Fibroblast of lung (primary cell): ENCODE measurements around the gene RUSC2. TPM values are rescaled to one million over a fixed set of nuclear protein-coding genes. Genes with fewer than 3 reads are reported as not detected.
"Not testable (repeated sequence)": the region's sequence is repeated elsewhere in the genome, so short reads cannot be mapped to it uniquely, and the experiment has no call there.

Source experiments
- DNase-seq, 2 donors: peaks; one replicate each; pipeline versions ENCODE4 v3.0.0 to v3.0.0-alpha.2; 2010; ENCODE audit warnings: low read depth in 2 of 2
- H2AFZ ChIP-seq: 2 replicates; pipeline ENCODE4 v1.5.1; 2012; ENCODE audit warnings: low read length, control low read depth, inconsistent platforms
- H3K27ac ChIP-seq: 2 replicates; pipeline ENCODE4 v1.5.1; 2011; ENCODE audit warnings: low read length, control low read depth; ENCODE audit not compliant: insufficient read depth
- H3K27me3 ChIP-seq: 2 replicates; pipeline ENCODE4 v1.5.1; 2011; ENCODE audit warnings: mild to moderate bottlenecking, low read length; ENCODE audit not compliant: control insufficient read depth, insufficient read depth
- H3K36me3 ChIP-seq: 2 replicates; pipeline ENCODE4 v1.5.1; 2011; ENCODE audit warnings: low read length; ENCODE audit not compliant: control insufficient read depth, insufficient read depth
- H3K4me1 ChIP-seq: 2 replicates; pipeline ENCODE4 v1.5.1; 2011; ENCODE audit warnings: low read length; ENCODE audit not compliant: control insufficient read depth, insufficient read depth; ENCODE audit errors: extremely low read depth
- H3K4me2 ChIP-seq: 2 replicates; pipeline ENCODE4 v1.5.1; 2011; ENCODE audit warnings: low read length, control low read depth; ENCODE audit not compliant: insufficient read depth; ENCODE audit errors: extremely low read depth
- H3K4me3 ChIP-seq, 4 experiments: fragments of 200-600 bp in 1 of 4; sonication (generic) in 1 of 4; replicated peaks in 1 of 4; 2 replicates each; pipeline ENCODE4 v1.5.1; 2011 to 2016; ENCODE audit warnings: low read length in 4 of 4, low read depth in 3 of 4, mild to moderate bottlenecking in 3 of 4, control low read depth in 2 of 4, inconsistent platforms in 1 of 4, mixed read lengths in 1 of 4; ENCODE audit not compliant: insufficient read depth in 1 of 4; ENCODE audit errors: control extremely low read depth in 1 of 4
- H3K79me2 ChIP-seq: 2 replicates; pipeline ENCODE4 v1.5.1; 2012; ENCODE audit warnings: mild to moderate bottlenecking, low read length, inconsistent platforms; ENCODE audit not compliant: control insufficient read depth, insufficient read depth
- H3K9ac ChIP-seq: 2 replicates; pipeline ENCODE4 v1.5.1; 2011; ENCODE audit warnings: mild to moderate bottlenecking, low read length, control low read depth; ENCODE audit not compliant: insufficient read depth
- H3K9me3 ChIP-seq: 2 replicates; pipeline ENCODE4 v1.5.1; 2012; ENCODE audit warnings: low read depth, low read length; ENCODE audit not compliant: control insufficient read depth, insufficient read depth
- H4K20me1 ChIP-seq: 2 replicates; pipeline ENCODE4 v1.5.1; 2011; ENCODE audit warnings: low read length; ENCODE audit not compliant: control insufficient read depth, insufficient read depth; ENCODE audit errors: extremely low read depth
- EZH2 ChIP-seq: IDR thresholded peaks from 2 replicates; pipeline ENCODE4 v1.5.1; 2012; ENCODE audit warnings: low read length, control low read depth, mild to moderate bottlenecking; ENCODE audit errors: missing control alignments
- polyA plus RNA-seq, 2 donors: library from polyadenylated mRNA; depleted of rRNA in 1 of 2; stranded (reverse) in 1 of 2; unstranded in 1 of 2; fragments of >200 nt; gene quantifications; 2 replicates each; pipeline ENCODE4 v1.2.1, GENCODE V29; 2011 to 2012; ENCODE audit warnings: missing spikeins in 1 of 2
- total RNA-seq: library from RNA; depleted of rRNA; stranded (reverse); fragments of >200 nt; gene quantifications from 2 replicates; pipeline ENCODE4 v1.2.1, GENCODE V29; 2014
- TF ChIP-seq, protein P1 (sequence below), 2 donors: IDR thresholded peaks in 1 of 2; conservative IDR thresholded peaks in 1 of 2; 1 replicate in 1 of 2; 2 replicates in 1 of 2; pipeline ENCODE4 v1.5.1; 2011 to 2012; ENCODE audit warnings: low read length in 2 of 2, control low read depth in 1 of 2, inconsistent platforms in 1 of 2, low read depth in 1 of 2, mild to moderate bottlenecking in 1 of 2

The RUSC2 gene
- total and polyA plus RNA-seq, 2 donors (not counting 1 experiment from before 2014, with no cell fraction given), result 14.8 to 15.5 TPM

DNA sequence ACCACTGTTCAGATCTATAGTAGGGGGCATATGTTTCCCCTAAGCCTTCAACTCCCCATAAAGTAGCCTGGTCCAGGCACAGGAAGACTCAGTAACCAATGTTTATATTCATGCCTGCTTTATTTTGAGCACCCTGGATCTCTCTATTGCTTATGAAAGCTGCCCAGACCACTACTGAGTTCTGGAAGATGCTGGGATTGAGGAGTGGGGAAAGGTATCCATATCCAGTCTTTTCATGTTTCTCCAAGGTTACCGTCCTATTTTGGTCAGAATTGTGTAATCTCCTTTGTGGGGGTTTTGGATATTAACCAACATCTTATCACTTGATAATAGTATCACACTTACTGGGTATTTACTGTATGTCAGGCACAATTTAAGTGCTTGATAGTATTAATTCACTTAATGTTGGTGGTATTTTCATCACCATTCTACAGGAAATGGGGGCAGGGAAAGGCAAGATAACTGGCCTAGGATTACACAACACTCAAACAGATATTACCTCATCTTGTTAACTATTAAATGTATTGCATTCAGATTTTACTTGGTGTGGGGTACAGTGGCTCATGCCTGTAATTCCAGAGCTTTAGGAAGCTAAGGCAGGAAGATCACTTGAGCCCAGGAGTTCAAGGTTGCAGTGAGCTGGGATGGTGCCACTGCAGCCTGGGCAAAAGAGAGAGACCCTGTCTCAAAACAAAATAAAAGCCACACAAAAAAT, 36.3 kb downstream of the RUSC2 start:
- H3K27me3 ChIP-seq, result no peaks in the 10 kb centered on the region
- H3K4me2 ChIP-seq, result no peak overlapping the region
- H3K4me1 ChIP-seq, result peaks cover 13% of the 10 kb centered on the region
- H2AFZ ChIP-seq, result no peak overlapping the region
- peaks cover 54% of the 10 kb centered on the region for H3K79me2 ChIP-seq
- TF ChIP-seq EZH2, result no peak
- TF ChIP-seq, protein P1, sequence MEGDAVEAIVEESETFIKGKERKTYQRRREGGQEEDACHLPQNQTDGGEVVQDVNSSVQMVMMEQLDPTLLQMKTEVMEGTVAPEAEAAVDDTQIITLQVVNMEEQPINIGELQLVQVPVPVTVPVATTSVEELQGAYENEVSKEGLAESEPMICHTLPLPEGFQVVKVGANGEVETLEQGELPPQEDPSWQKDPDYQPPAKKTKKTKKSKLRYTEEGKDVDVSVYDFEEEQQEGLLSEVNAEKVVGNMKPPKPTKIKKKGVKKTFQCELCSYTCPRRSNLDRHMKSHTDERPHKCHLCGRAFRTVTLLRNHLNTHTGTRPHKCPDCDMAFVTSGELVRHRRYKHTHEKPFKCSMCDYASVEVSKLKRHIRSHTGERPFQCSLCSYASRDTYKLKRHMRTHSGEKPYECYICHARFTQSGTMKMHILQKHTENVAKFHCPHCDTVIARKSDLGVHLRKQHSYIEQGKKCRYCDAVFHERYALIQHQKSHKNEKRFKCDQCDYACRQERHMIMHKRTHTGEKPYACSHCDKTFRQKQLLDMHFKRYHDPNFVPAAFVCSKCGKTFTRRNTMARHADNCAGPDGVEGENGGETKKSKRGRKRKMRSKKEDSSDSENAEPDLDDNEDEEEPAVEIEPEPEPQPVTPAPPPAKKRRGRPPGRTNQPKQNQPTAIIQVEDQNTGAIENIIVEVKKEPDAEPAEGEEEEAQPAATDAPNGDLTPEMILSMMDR (conservative IDR thresholded peaks at IDR 0.05 in 1 of 2, IDR thresholded peaks at IDR 0.05 in 1 of 2; ENCODE audit: low read depth in 1 of 2, low read length in 2 of 2), result no peak
- peak; percentile 51 to 74 for DNase-seq
- no peaks in the 10 kb centered on the region for H4K20me1 ChIP-seq
- no peaks in the 10 kb centered on the region for H3K9me3 ChIP-seq
- no peak overlapping the region for H3K4me3 ChIP-seq
- H3K9ac ChIP-seq, result no peak overlapping the region
- no peaks in the 10 kb centered on the region for H3K36me3 ChIP-seq
- H3K27ac ChIP-seq, result no peak overlapping the region

DNA sequence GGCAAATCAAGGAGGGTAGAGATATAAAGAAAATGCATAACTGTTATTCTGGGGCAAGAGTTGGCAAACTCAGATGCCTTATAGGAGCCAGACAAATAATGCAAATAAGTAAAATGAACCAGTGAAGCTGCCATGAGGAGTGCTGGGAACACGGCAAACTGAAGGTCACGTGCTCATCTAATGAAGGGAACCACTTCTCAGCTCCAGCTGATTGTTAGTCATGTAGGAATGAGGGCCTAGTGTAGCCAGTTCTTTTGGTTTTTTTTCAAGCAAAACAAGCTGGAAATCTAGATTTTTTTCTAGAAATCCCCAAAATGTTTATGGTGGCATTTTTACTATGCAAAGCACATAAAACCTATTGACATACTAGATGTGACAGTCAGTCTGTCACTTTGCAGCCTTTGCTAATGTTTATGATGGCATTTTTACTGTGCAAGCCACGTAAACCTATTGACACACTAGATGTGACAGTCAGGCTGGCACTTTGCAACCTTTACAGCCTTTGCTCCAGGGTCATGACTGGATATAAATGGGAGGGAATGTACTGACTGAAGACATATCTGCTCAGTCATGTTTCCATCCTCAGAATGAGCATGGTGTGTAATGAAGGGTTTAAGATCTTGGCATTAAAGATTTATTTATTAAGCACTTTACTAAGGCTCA, 39.4 kb downstream of the RUSC2 start:
- Histone ChIP-seq H3K79me2 (peaks cover 37% of the 10 kb centered on the region), H3K9ac (no peak overlapping the region), H3K9me3 (no peaks in the 10 kb centered on the region), H3K27ac (no peak overlapping the region), H3K4me3 (no peak overlapping the region), H3K36me3 (no peaks in the 10 kb centered on the region), H3K27me3 (no peaks in the 10 kb centered on the region), H4K20me1 (no peaks in the 10 kb centered on the region), H3K4me1 (no peaks in the 10 kb centered on the region), H3K4me2 (no peak overlapping the region), H2AFZ (no peak overlapping the region)
- DNase-seq, result no peak
- no peak for TF ChIP-seq EZH2
- TF ChIP-seq, protein P1 (conservative IDR thresholded peaks at IDR 0.05 in 1 of 2, IDR thresholded peaks at IDR 0.05 in 1 of 2; ENCODE audit: low read depth in 1 of 2, low read length in 2 of 2), result no peak

DNA sequence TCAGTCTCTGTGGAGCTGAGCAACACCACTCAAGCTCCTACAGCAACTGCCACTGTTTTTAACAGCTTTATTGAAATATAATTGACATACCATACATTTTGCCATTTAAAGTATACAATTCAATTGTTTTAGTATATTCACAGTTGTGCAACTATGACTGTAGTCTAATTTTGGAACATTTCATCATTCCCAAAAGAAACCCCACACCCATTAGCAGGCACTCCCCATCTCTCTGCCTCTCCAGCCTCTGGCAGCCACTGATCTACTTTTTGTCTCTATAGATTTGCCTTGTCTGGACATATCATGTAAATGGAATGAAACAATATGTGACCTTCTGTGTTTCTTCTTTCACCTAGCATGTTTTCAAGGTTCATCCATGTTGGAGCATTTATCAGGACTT, 43.5 kb downstream of the RUSC2 start:
- H3K9ac ChIP-seq, result no peak overlapping the region
- no peaks in the 10 kb centered on the region for H3K27me3 ChIP-seq
- H3K27ac ChIP-seq, result no peak overlapping the region
- H3K9me3 ChIP-seq, result no peaks in the 10 kb centered on the region
- H3K36me3 ChIP-seq, result no peaks in the 10 kb centered on the region
- DNase-seq, result peak in 1 of 2 donors; percentile 74
- peaks cover 10% of the 10 kb centered on the region for H3K4me1 ChIP-seq
- no peak overlapping the region for H2AFZ ChIP-seq
- no peak overlapping the region for H3K4me3 ChIP-seq
- no peaks in the 10 kb centered on the region for H4K20me1 ChIP-seq
- TF ChIP-seq EZH2, result no peak
- TF ChIP-seq, protein P1 (conservative IDR thresholded peaks at IDR 0.05 in 1 of 2, IDR thresholded peaks at IDR 0.05 in 1 of 2; ENCODE audit: low read depth in 1 of 2, low read length in 2 of 2), result no peak
- peaks cover 38% of the 10 kb centered on the region for H3K79me2 ChIP-seq
- no peak overlapping the region for H3K4me2 ChIP-seq

DNA sequence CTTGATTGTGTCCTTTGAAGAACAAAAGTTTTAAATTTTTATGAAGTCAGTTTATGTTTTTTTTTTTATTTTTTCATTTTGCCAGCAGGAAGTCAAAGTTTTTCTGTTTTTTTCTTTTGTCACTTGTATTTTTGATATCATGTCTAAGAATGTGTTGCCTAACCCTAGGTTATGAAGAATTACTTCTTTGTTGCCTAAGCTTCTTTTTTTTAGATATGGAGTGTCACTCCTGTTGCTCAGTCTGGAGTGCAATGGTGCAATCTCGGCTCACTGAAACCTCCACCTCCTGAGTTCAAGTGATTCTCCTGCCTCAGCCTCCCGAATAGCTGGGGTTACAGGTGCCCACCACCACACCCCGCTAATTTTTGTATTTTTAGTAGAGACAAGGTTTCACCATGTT, 45.0 kb downstream of the RUSC2 start:
- H2AFZ ChIP-seq, H3K9ac ChIP-seq, H3K4me2 ChIP-seq, H3K9me3 ChIP-seq, H4K20me1 ChIP-seq, H3K36me3 ChIP-seq, H3K27ac ChIP-seq, DNase-seq, H3K4me3 ChIP-seq, H3K27me3 ChIP-seq: not testable (repeated sequence)
- Histone ChIP-seq H3K79me2 (peaks cover 38% of the 10 kb centered on the region), H3K4me1 (peaks cover 19% of the 10 kb centered on the region)
